HG03432 (cell line): ENCODE data around the gene LRRC23.

Experiments used
- ATAC-seq: cut with Tn5 transposase; IDR thresholded peaks from one replicate; pipeline ENCODE4 v1.9.1; 2021; ENCODE audit warnings: mild to moderate bottlenecking, moderate library complexity; ENCODE audit not compliant: unreplicated experiment

Gene LRRC23

GRCh38 chr12:6923851-6924250 lies 19.2 kb downstream of the LRRC23 start:
- ATAC-seq, result no peak

- no peak for ATAC-seq
Measured at GRCh38 chr12:6925239-6925539, 20.6 kb downstream of the LRRC23 start.

- no peak for ATAC-seq
Measured at GRCh38 chr12:6925540-6926279, 21.1 kb downstream of the LRRC23 start.

- no peak for ATAC-seq
Measured at GRCh38 chr12:6927379-6928021, 22.9 kb downstream of the LRRC23 start, which contains the start of gene ATN1. Gene ATN1, plus strand, starts transcription at chr12:6927959. Its CDS starts 6,043 bp downstream, at chr12:6934002.

- ATAC-seq, result no peak
Measured at GRCh38 chr12:6928022-6928702, 23.5 kb downstream of the LRRC23 start.

GRCh38 chr12:6928703-6929407 lies 24.2 kb downstream of the LRRC23 start:
- no peak for ATAC-seq

GRCh38 chr12:6929466-6930452 lies 25.1 kb downstream of the LRRC23 start:
- ATAC-seq, result no peak

GRCh38 chr12:6932766-6933165 lies 28.1 kb downstream of the LRRC23 start:
- no peak for ATAC-seq

- no peak for ATAC-seq
Measured at GRCh38 chr12:6934110-6934509, 29.5 kb downstream of the LRRC23 start.

- no peak for ATAC-seq
Measured at GRCh38 chr12:6935371-6936193, 31.0 kb downstream of the LRRC23 start.

GRCh38 chr12:6936194-6936635 lies 31.6 kb downstream of the LRRC23 start:
- no peak for ATAC-seq

GRCh38 chr12:6936636-6937480 lies 32.2 kb downstream of the LRRC23 start:
- peak; percentile 5 for ATAC-seq

- ATAC-seq, result peak; percentile 86
Measured at GRCh38 chr12:6937481-6938352, 33.1 kb downstream of the LRRC23 start.

GRCh38 chr12:6938353-6939190 lies 34.0 kb downstream of the LRRC23 start:
- no peak for ATAC-seq

- no peak for ATAC-seq
Measured at GRCh38 chr12:6939191-6939540, 34.5 kb downstream of the LRRC23 start.

- ATAC-seq, result no peak
Measured at GRCh38 chr12:6941267-6941666, 36.6 kb downstream of the LRRC23 start.

- no peak for ATAC-seq
Measured at GRCh38 chr12:6941782-6942181, 37.2 kb downstream of the LRRC23 start.
